GM12878 (cell line): Measurements from ENCODE around the gene NAT14. TPM values are rescaled to one million over a fixed set of nuclear protein-coding genes. Genes with fewer than 3 reads are reported as not detected.

Source experiments
- ATAC-seq: fragments of 200-7000 bp; cut with Tn5 transposase; 3 replicates; pipeline ENCODE4 v1.9.1; 2020; ENCODE audit warnings: mild to moderate bottlenecking, moderate library complexity
- BruUV-seq: library from RNA; stranded (reverse); fragments of 400-500 nt; replicated peaks from 2 replicates; lab custom pipeline; 2021; lab: Mats Ljungman, UMichigan
- CTCF ChIA-PET: fragments of 300-600 bp; sonication (Branson Sonifier 250); formaldehyde crosslinking; extraction: SDS; loops from one replicate; lab custom pipeline; 2021; ENCODE audit warnings: inconsistent platforms; lab: Yijun Ruan, JAX
- POLR2A ChIA-PET: fragments of 350-600 bp; formaldehyde crosslinking; extraction: SDS; loops from one replicate; lab custom pipeline; 2021; ENCODE audit warnings: inconsistent platforms; lab: Charles Lee
- RAD21 ChIA-PET: fragments of 300-600 bp; sonication (Branson Sonifier 250); formaldehyde crosslinking; loops from one replicate; lab custom pipeline; 2023; ENCODE audit warnings: antibody characterized with exemption; ENCODE audit not compliant: unreplicated experiment; lab: Charles Lee
- SMC1A ChIA-PET: fragments of 300-600 bp; sonication (Branson Sonifier 250); formaldehyde crosslinking; loops from one replicate; lab custom pipeline; 2023; ENCODE audit not compliant: unreplicated experiment, uncharacterized antibody; lab: Charles Lee
- DNase-seq: peaks from one replicate; pipeline ENCODE4 v3.0.0-alpha.2; 2011; ENCODE audit warnings: low read depth, low spot score
- FAIRE-seq: peaks from 3 replicates; lab custom pipeline; 2011; peaks lifted over from hg19 to GRCh38; lab: Jason Lieb, UNC
- H2AFZ ChIP-seq: 2 replicates; pipeline ENCODE4 v1.6.0; 2011; ENCODE audit warnings: low read depth, low read length, control low read depth; ENCODE audit not compliant: control insufficient read depth
- H3K27ac ChIP-seq: 2 replicates; pipeline ENCODE4 v1.5.1; 2011; ENCODE audit warnings: control low read depth; ENCODE audit not compliant: control insufficient read depth, insufficient read depth
- H3K27me3 ChIP-seq, 2 experiments: replicated peaks in 1 of 2; 2 replicates each; pipeline versions ENCODE4 v1.6.0 to v1.6.1; 2011; ENCODE audit warnings: low read length in 1 of 2; ENCODE audit not compliant: control insufficient read depth in 2 of 2, insufficient read depth in 2 of 2
- H3K36me3 ChIP-seq, 2 experiments: 2 replicates each; pipeline ENCODE4 v1.5.1; 2011; ENCODE audit warnings: low read length in 1 of 2; ENCODE audit not compliant: control insufficient read depth in 2 of 2, insufficient read depth in 2 of 2
- H3K4me1 ChIP-seq: 2 replicates; pipeline ENCODE4 v1.6.1; 2011; ENCODE audit warnings: mild to moderate bottlenecking, low read length, moderate library complexity, mixed read lengths; ENCODE audit not compliant: control insufficient read depth, insufficient read depth
- H3K4me2 ChIP-seq: 2 replicates; pipeline ENCODE4 v1.6.0; 2011; ENCODE audit warnings: control low read depth; ENCODE audit not compliant: control insufficient read depth, insufficient read depth
- H3K4me3 ChIP-seq: fragments of 200-600 bp; sonication (generic); 2 replicates; pipeline ENCODE4 v1.5.1; 2016
- H3K79me2 ChIP-seq: 2 replicates; pipeline ENCODE4 v1.6.0; 2011; ENCODE audit warnings: low read length; ENCODE audit not compliant: control insufficient read depth, insufficient read depth
- H3K9ac ChIP-seq: 2 replicates; pipeline ENCODE4 v1.8.0; 2011; ENCODE audit warnings: low read length, control low read depth, mixed read lengths; ENCODE audit not compliant: control insufficient read depth, insufficient read depth
- H3K9me3 ChIP-seq: replicated peaks from 3 replicates; pipeline ENCODE4 v1.5.1; 2011; ENCODE audit warnings: mild to moderate bottlenecking, low read length; ENCODE audit not compliant: control insufficient read depth, insufficient read depth
- H4K20me1 ChIP-seq: 2 replicates; pipeline ENCODE4 v1.6.0; 2011; ENCODE audit not compliant: control insufficient read depth, insufficient read depth
- ATF7 ChIP-seq: fragments of 450-650 bp; IDR thresholded peaks from 2 replicates; pipeline ENCODE4 v1.6.1; 2016; ENCODE audit warnings: low read depth, mild to moderate bottlenecking
- FOXM1 ChIP-seq: IDR thresholded peaks from 2 replicates; pipeline ENCODE4 v1.6.1; 2012; ENCODE audit warnings: low read depth, mild to moderate bottlenecking, inconsistent platforms, low read length, moderate library complexity
- WGBS: methylation state at CpG from one replicate; pipeline ENCODE4 v1.1.6; 2016; ENCODE audit warnings: low lambda C conversion rate; ENCODE audit not compliant: insufficient replicate concordance, insufficient coverage; ENCODE audit errors: missing lambda C conversion rate; 5-methylcytosine and 5-hydroxymethylcytosine counted together
- in situ Hi-C: fragments of 300-500 bp; cut with MboI; formaldehyde crosslinking; loops from 9 replicates; pipeline ENCODE4 v1.14.3; 2018; ENCODE audit warnings: mixed read lengths
- intact Hi-C: fragments of 100-400 bp; cut with micrococcal nuclease; formaldehyde crosslinking; loops from one replicate; pipeline ENCODE4 v1.14.2; 2022; ENCODE audit not compliant: unreplicated experiment
- polyA plus RNA-seq, 11 experiments: library from polyadenylated mRNA; depleted of rRNA in 4 of 11; unstranded in 6 of 11; stranded (reverse) in 5 of 11; fragments of >200 nt; fragmentation: Nextera tagmentation in 4 of 11; fragmentation: Illumina TruSeq in 1 of 11; extraction: Ambion mirVana in 4 of 11; extraction: Trizol in 1 of 11; gene quantifications; 1 replicate in 1 of 11; 2 replicates in 10 of 11; pipeline versions ENCODE4 v1.2.1 to v1.2.3, GENCODE V29; 2011 to 2016; ENCODE audit warnings: inconsistent platforms in 2 of 11, missing spikeins in 2 of 11, low read depth in 1 of 11
- total RNA-seq, 4 experiments: library from RNA; depleted of rRNA in 3 of 4; stranded (reverse); fragments of >200 nt in 3 of 4; fragmentation: Illumina TruSeq in 1 of 4; extraction: Trizol in 1 of 4; gene quantifications; 2 replicates each; pipeline versions ENCODE4 v1.2.1 to v1.2.3, GENCODE V29; 2013 to 2021

Gene NAT14
- total and polyA plus RNA-seq, 10 of the 15 experiments (the other 5 are each of a cell fraction or from before 2014, with no cell fraction given): 0.87 to 23.6 (median 9.7) TPM

DNA sequence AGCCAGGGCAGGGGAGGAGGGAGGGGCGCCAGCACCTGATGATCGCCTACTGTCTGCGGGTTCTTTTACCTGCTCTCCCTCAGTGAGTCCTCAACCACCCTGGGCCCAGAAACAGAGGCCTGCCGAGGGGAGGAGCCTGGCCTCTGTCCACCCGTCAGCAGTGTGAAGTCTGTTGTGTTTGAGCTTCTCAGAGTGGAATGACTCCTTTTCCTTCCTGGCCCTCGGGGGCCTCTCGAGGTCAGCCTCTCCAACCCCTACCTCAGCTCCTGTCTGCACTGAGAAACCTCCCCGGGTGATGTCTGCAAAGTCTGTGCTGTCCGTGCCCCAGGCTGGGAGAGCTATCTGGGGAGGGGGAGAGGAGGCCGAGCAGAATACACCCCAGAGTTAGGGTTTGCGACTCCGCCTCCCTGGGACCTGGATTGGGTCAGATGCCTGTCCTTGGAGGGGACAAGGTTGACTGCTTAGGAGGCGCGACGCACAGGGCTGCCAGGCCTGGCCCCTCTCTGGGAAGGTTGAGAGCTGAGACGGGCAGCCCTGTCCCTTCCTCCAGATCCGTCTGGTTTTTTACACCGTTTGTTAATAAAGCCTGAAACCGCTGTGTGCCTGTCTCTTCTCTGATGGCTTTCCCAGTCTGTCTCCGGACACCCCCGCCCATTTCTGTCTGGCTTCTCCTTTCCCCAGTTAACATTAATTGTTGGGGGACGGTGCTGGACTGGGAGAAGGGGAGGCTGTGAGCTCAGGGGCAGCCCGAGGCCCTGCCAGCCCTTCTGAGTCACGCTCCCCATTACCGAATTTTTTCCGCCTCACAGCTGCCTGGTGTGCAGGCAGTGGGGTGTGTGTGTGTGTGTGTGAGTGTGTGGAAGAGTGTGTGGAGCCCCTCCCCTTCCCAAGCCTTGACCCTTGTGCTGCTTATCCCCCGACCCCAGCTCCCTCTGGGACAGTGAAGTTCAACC lies 2.3 kb downstream of the NAT14 start:
- Histone ChIP-seq H3K4me2 (no peak overlapping the region), H3K27ac (no peak overlapping the region), H2AFZ (no peak overlapping the region), H3K9me3 (no peaks in the 10 kb centered on the region), H3K4me3 (no peak overlapping the region), H3K4me1 (peaks cover 6% of the 10 kb centered on the region), H3K9ac (no peak overlapping the region), H3K79me2 (no peaks in the 10 kb centered on the region; the same call in 1 of the 2 replicates), H4K20me1 (no peaks in the 10 kb centered on the region), H3K27me3 (no peaks in the 10 kb centered on the region; a peak in 1 of 4 replicates), H3K36me3 (peaks cover 0 to 6% of the 10 kb centered on the region in 2 experiments; a peak in 2 of 4 replicates)
- FAIRE-seq: no peak
- TSS peak; percentile 66 for BruUV-seq
- intact Hi-C loops: no loop called here
- ATAC-seq: peak; percentile 17
- DNase-seq: no peak
- ChIA-PET RAD21 (no interaction called here), CTCF (interaction anchor here (3.4 kb wide), 1 partner anchor 17 kb away, joined by 22 read pairs; no protein-coding TSS in a partner anchor), POLR2A (interaction anchor here (0.5 to 1.6 kb wide), 3 partner anchors 10 to 137 kb away, joined by 3 to 8 read pairs (median 4); partner anchors contain the start of gene ZNF628), SMC1A (interaction anchor here (1.2 to 1.8 kb wide), 4 partner anchors 10 to 17 kb away, joined by 3 to 6 read pairs (median 4); no protein-coding TSS in a partner anchor)
- in situ Hi-C loops: no loop called here
- 51% methylated on average over 27 of the region's 27 CpGs for WGBS
- 0 out of 2 replicates have a peak, but pooled peaks have one; percentile 15 for TF ChIP-seq ATF7
- no peak for TF ChIP-seq FOXM1
